Natural killer cell treated with Interleukin-12 subunit alpha and Interleukin-12 subunit beta and Interleukin-15 and Interleukin-18, amount 100 ng/mL, for 72 hours (primary cell): ENCODE data around the gene ANG. TPM values are rescaled to one million over a fixed set of nuclear protein-coding genes. Genes with fewer than 3 reads are reported as not detected.
A peak's percentile ranks its signal among the peaks of the same experiment; 100 is the strongest.
"Not testable (repeated sequence)": the region's sequence is repeated elsewhere in the genome, so short reads cannot be mapped to it uniquely, and the experiment has no call there.

Source experiments
- ATAC-seq, 2 donors: fragments of 150-1000 bp; cut with Tn5 transposase in 1 of 2; sonication (Bioruptor Pico), chemical (Tn5 transposase) in 1 of 2; 2 replicates each; pipeline ENCODE4 v1.10.0; 2021
- DNase-seq: peaks from one replicate; pipeline ENCODE4 v3.0.0; 2022; ENCODE audit warnings: low spot score
- H3K27ac Mint-ChIP-seq, 2 donors: 1 replicate in 1 of 2; 2 replicates in 1 of 2; pipeline ENCODE4 v1.8.0; 2022; ENCODE audit warnings: mixed read lengths in 2 of 2, mild to moderate bottlenecking in 1 of 2, moderate library complexity in 1 of 2
- H3K27me3 Mint-ChIP-seq, 2 donors: 1 replicate in 1 of 2; 2 replicates in 1 of 2; pipeline ENCODE4 v1.8.0; 2022; ENCODE audit warnings: mixed read lengths in 2 of 2
- H3K36me3 Mint-ChIP-seq: one replicate; pipeline ENCODE4 v1.8.0; 2022; ENCODE audit warnings: mixed read lengths
- H3K4me1 Mint-ChIP-seq, 2 donors: 1 replicate in 1 of 2; 2 replicates in 1 of 2; pipeline ENCODE4 v1.8.0; 2022; ENCODE audit warnings: low read depth in 2 of 2, mixed read lengths in 2 of 2, mild to moderate bottlenecking in 1 of 2
- H3K4me3 Mint-ChIP-seq: one replicate; pipeline ENCODE4 v1.8.0; 2022; ENCODE audit warnings: mixed read lengths
- H3K9me3 Mint-ChIP-seq: 2 replicates; pipeline ENCODE4 v1.8.0; 2022; ENCODE audit warnings: mixed read lengths
- total RNA-seq, 2 donors: library from RNA; stranded (reverse); gene quantifications; one replicate each; pipeline ENCODE4 v1.2.3, GENCODE V29; 2022

The ANG gene
- total RNA-seq, 2 donors from 2014 or later, result 0.78 to 1.6 TPM

- H3K27ac Mint-ChIP-seq, result no peak overlapping the region
Observed at GRCh38 chr14:20723488-20723887, 34.9 kb downstream of the ANG start.

DNA sequence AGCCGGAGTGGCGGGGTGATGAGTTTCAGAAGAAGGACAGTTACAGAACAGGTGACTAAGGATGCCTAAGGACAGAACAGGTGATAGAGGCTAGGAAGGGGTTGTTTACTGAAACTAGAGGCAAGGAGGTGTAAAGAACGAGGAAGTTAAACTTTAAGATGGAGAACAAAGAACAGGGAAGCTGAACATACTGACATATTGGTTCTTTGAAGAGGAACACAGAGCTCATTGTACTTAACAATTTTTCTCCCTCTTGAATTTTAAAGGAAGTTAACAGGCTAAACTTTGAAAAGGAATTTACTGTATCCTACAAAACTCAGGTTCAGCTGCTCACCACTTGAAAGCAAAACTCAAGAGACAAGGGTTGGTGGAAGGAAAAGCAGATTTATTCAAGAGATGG lies 37.6 kb downstream of the ANG start:
- not testable (repeated sequence) for ATAC-seq, H3K4me1 Mint-ChIP-seq, H3K36me3 Mint-ChIP-seq

More at GRCh38 chr14:20723488-20723887, 34.9 kb downstream of the ANG start:
- DNase-seq, result no peak
- H3K36me3 Mint-ChIP-seq, result no peaks in the 10 kb centered on the region
- ATAC-seq, result peak; percentile 53 to 54
- H3K27me3 Mint-ChIP-seq, result peaks cover 42 to 55% of the 10 kb centered on the region in 2 donors
- H3K9me3 Mint-ChIP-seq, result no peaks in the 10 kb centered on the region
- H3K4me1 Mint-ChIP-seq, result no peaks in the 10 kb centered on the region
- H3K4me3 Mint-ChIP-seq, result no peak overlapping the region

GRCh38 chr14:20726531-20726930 lies 38.0 kb downstream of the ANG start:
- Mint-ChIP-seq H3K9me3 (no peaks in the 10 kb centered on the region), H3K4me3 (no peak overlapping the region), H3K27me3 (peaks cover 36 to 47% of the 10 kb centered on the region in 2 donors), H3K27ac (no peak overlapping the region), H3K4me1 (no peaks in the 10 kb centered on the region), H3K36me3 (no peaks in the 10 kb centered on the region)
- DNase-seq, result no peak
- ATAC-seq, result no peak

More for the DNA sequence above, 37.6 kb downstream of the ANG start:
- not testable (repeated sequence) for H3K4me3 Mint-ChIP-seq, H3K27ac Mint-ChIP-seq, H3K9me3 Mint-ChIP-seq, DNase-seq
- H3K27me3 Mint-ChIP-seq, result peaks cover 38 to 49% of the 10 kb centered on the region in 2 donors

DNA sequence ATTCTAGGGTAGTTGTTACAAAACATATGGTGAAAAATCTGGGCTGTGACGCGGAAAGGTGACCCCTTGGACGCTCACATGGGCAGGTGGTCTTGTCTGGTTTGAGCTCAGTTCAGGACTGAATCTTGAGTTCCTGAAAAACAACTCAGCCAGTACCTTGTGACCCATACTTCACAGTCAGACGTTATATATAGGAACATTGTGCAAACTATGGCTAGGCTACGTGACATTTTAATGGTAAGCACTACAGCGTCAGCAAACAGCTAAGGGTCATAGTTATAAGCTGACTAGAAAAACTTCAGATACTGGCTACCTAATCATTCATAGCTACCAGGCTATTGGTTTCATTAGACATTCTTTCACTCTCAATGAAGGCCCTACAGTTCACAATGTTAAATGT lies 42.3 kb downstream of the ANG start:
- Mint-ChIP-seq H3K27ac (no peak overlapping the region), H3K4me3 (no peak overlapping the region), H3K36me3 (no peaks in the 10 kb centered on the region), H3K4me1 (no peaks in the 10 kb centered on the region), H3K9me3 (no peaks in the 10 kb centered on the region), H3K27me3 (peaks cover 14 to 24% of the 10 kb centered on the region in 2 donors)
- no peak for DNase-seq
- no peak for ATAC-seq

DNA sequence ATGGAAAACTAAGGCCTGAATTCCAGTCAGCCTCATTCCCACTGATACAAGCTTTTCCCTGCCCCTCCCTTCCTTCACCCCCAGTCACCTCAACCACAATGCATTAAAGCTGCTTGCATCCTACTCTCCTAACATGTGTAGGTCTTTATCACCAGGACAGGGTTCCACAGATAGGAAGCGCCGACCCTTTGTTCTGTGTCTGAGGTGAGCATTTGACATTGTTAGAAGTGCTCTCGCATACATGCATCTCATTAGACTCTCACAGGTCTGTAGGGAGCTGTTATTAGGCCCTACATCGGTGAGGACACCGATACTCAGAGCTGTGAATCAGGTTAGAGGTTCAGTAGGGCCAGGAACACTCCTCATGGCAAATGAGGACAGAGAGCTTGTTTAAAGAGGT lies 43.9 kb downstream of the ANG start:
- H3K36me3 Mint-ChIP-seq, result no peaks in the 10 kb centered on the region
- peaks cover 4 to 18% of the 10 kb centered on the region in 2 donors for H3K27me3 Mint-ChIP-seq
- H3K27ac Mint-ChIP-seq, result no peak overlapping the region
- H3K4me1 Mint-ChIP-seq, result no peaks in the 10 kb centered on the region
- no peaks in the 10 kb centered on the region for H3K9me3 Mint-ChIP-seq
- DNase-seq, result no peak
- no peak overlapping the region for H3K4me3 Mint-ChIP-seq
- ATAC-seq, result no peak

GRCh38 chr14:20732979-20733635 lies 44.5 kb downstream of the ANG start:
- DNase-seq (no peak), ATAC-seq (no peak)
- no peak overlapping the region for H3K4me3 Mint-ChIP-seq
- H3K27ac Mint-ChIP-seq, result no peak overlapping the region
- H3K27me3 Mint-ChIP-seq, result peaks cover 0 to 14% of the 10 kb centered on the region in 2 donors
- H3K4me1 Mint-ChIP-seq, result no peaks in the 10 kb centered on the region
- H3K36me3 Mint-ChIP-seq, result no peaks in the 10 kb centered on the region
- H3K9me3 Mint-ChIP-seq, result no peaks in the 10 kb centered on the region

GRCh38 chr14:20733684-20734429 lies 45.3 kb downstream of the ANG start:
- ATAC-seq, result no peak
- Mint-ChIP-seq H3K9me3 (no peaks in the 10 kb centered on the region), H3K36me3 (no peaks in the 10 kb centered on the region), H3K4me3 (no peak overlapping the region), H3K27me3 (peaks cover 3 to 13% of the 10 kb centered on the region in 2 donors), H3K4me1 (no peaks in the 10 kb centered on the region), H3K27ac (no peak overlapping the region)
- no peak for DNase-seq

GRCh38 chr14:20734430-20734806 lies 45.9 kb downstream of the ANG start:
- Mint-ChIP-seq H3K36me3 (no peaks in the 10 kb centered on the region), H3K27me3 (peaks cover 3 to 13% of the 10 kb centered on the region in 2 donors), H3K4me3 (no peak overlapping the region), H3K4me1 (no peaks in the 10 kb centered on the region), H3K27ac (no peak overlapping the region), H3K9me3 (no peaks in the 10 kb centered on the region)
- DNase-seq (no peak), ATAC-seq (no peak)

- DNase-seq, H3K4me1 Mint-ChIP-seq, H3K27me3 Mint-ChIP-seq, ATAC-seq, H3K4me3 Mint-ChIP-seq, H3K27ac Mint-ChIP-seq, H3K9me3 Mint-ChIP-seq, H3K36me3 Mint-ChIP-seq: not testable (repeated sequence)
Observed at GRCh38 chr14:20738292-20738691, 49.7 kb downstream of the ANG start.

GRCh38 chr14:20742132-20742531 lies 53.6 kb downstream of the ANG start:
- DNase-seq, result no peak
- Mint-ChIP-seq H3K9me3 (no peaks in the 10 kb centered on the region), H3K36me3 (no peaks in the 10 kb centered on the region), H3K4me3 (no peak overlapping the region), H3K4me1 (no peaks in the 10 kb centered on the region), H3K27me3 (peaks cover 3 to 6% of the 10 kb centered on the region in 2 donors), H3K27ac (no peak overlapping the region)
- no peak for ATAC-seq

DNA sequence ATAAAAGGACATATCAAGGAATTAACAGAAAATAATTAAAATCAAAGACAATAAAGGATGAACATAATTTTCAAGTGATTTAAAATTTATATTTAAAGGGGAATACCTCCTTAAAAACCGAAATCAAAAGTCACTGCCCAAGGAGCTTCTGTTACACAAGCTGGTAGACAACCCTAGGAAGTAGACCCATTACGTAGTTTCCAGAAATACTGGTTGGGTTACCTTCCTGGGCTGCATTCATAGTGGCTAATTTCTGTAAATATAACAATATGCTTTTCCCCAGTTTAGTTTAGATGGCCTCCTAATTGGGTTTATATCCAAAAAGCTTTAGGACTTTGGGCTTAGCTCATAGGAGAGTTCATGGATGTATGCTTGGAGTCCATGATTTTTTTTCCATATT lies 55.0 kb downstream of the ANG start:
- Mint-ChIP-seq H3K27ac (no peak overlapping the region), H3K27me3 (peaks cover 3 to 8% of the 10 kb centered on the region in 2 donors), H3K4me1 (no peaks in the 10 kb centered on the region), H3K9me3 (no peaks in the 10 kb centered on the region), H3K4me3 (no peak overlapping the region), H3K36me3 (no peaks in the 10 kb centered on the region)
- DNase-seq, result no peak
- no peak for ATAC-seq

Other genes with a start within 250 kb of the ANG start
- gene OSGEP, start 234.0 kb upstream of the ANG start, total RNA-seq, result 10 to 100 TPM; 43.1 to 78.0 TPM
- gene APEX1, start 233.5 kb upstream of the ANG start, total RNA-seq, result 100 to 1,000 TPM; 130 to 151 TPM
- 10 to 100 TPM; 33.3 to 34.5 TPM for gene PIP4P1, start 227.3 kb upstream of the ANG start, total RNA-seq
- 100 to 1,000 TPM; 124 to 199 TPM for gene PNP, start 219.4 kb upstream of the ANG start, total RNA-seq
- gene RNASE10, start 183.2 kb upstream of the ANG start, total RNA-seq, result under 1 TPM; 0.50 to 0.75 TPM
- gene RNASE9, start 127.7 kb upstream of the ANG start, total RNA-seq, result not detected
- not detected for gene RNASE11, start 100.8 kb upstream of the ANG start, total RNA-seq
- gene RNASE12, start 97.4 kb upstream of the ANG start, total RNA-seq, result not detected
- gene OR6S1, start 47.1 kb upstream of the ANG start, total RNA-seq, result not detected
- gene RNASE4, start 4.2 kb upstream of the ANG start, total RNA-seq, result 1 to 10 TPM in 1 of 2 donors, under 1 TPM in 1; 0.50 to 1.2 TPM
- gene EDDM3A, start 57.1 kb downstream of the ANG start, total RNA-seq, result not detected
- gene EDDM3B, start 79.6 kb downstream of the ANG start, total RNA-seq, result not detected
- gene RNASE6, start 92.5 kb downstream of the ANG start, total RNA-seq, result 1 to 10 TPM in 1 of 2 donors, under 1 TPM in 1; 0.56 to 1.3 TPM
- gene RNASE1, start 114.1 kb downstream of the ANG start, total RNA-seq, result not detected
- gene RNASE3, start 202.6 kb downstream of the ANG start, total RNA-seq, result not detected